Skin epidermis (tissue), 12 donors: ENCODE measurements around the gene PPP1R13L.
A peak's percentile ranks its signal among the peaks of the same experiment; 100 is the strongest.

Source experiments
- H3K27ac ChIP-seq, 21 experiments: fragments of 200-600 bp; sonication (generic) in 11 of 21; one replicate each; pipeline ENCODE4 v1.5.0; 2020; ENCODE audit warnings: mild to moderate bottlenecking in 3 of 21, inconsistent platforms in 2 of 21, moderate library complexity in 2 of 21
- H3K4me3 ChIP-seq, 7 experiments: fragments of 200-600 bp; sonication (generic) in 2 of 7; one replicate each; pipeline ENCODE4 v1.5.0; 2020; ENCODE audit warnings: inconsistent platforms in 2 of 7, mild to moderate bottlenecking in 2 of 7, moderate library complexity in 1 of 7

PPP1R13L gene

DNA sequence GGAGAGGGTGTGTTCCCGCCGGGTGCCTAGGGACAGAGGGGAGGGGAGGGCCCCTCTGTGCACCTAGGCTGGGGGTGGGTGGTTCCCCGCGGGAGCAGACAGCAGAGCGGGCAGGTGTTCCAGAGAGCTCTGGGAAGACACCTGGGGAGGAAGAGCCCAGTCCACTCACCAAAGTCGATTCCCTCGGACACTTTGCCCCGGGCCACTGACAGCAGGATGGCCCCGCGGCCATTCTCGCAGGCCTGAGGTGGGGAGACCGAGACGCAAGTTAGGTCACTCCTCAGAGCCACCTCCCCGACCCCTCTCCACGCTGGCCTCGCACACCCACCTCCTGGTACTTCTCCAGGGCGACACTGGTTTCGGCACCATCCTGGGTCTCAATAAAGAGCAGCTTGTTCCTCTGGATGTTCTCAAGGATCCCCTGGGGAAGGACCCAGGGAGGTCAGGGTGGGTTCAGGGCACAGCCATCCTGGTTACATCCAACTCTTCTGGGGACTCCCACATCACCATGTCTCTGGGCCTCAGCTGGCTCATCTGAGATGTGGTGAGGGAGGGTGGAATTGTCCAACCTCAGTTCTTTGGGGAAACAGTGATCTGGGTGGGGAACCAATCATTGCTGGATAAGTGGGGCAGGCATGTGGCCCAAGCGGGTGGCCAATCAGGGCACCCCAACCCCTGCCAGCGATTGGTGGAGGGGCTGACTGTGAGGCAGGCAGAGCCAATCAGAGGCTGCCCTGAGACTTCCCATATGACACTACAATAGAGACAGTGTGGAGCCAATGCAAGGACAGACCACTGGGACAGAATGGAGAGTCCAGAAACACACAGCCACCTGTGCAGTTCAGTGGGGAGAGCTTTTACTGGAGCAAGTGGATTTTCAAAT, 51.7 kb downstream of the PPP1R13L start:
- Histone ChIP-seq H3K4me3 (no peak overlapping the region), H3K27ac (no peak overlapping the region)

DNA sequence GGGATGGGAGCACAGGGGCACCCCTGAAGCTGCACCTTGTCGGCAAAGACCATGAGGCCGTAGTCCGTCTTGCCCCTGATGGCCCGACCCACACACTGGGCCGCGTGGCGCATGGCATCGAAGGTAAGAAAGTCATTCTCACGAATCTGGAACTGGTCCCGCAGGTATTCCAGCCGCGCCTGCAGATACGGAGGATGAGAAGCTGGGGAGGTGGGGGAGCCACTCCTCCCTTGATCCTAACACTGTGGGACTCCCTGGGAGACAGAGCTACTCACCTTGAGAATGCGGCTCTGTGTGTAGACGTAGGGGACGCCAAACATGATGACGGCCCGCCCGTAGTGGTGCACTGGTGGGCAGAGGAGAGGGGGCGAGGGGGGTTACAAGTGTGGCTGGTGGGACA, 52.4 kb downstream of the PPP1R13L start:
- H3K4me3 ChIP-seq, result no peak overlapping the region
- H3K27ac ChIP-seq, result no peak overlapping the region

DNA sequence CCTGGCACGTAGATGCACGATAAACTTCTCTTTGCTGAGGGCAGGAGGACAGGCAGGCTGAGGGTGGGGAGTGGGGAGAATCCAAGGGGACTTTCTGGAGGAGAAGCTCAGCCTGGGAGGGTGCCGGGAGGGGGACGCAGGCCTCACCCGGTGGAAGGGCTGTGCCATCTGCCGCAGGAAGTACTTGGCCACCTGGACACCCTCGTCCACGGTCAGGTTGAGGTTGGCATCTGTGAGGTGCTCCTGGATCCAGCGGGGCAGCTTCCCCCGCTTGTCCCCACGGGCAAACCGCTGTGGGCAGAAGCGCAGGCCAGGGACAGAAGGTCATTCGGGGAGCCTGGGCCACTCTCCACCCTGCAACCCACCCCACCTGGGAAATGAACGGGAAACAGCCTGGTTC, 52.8 kb downstream of the PPP1R13L start:
- H3K4me3 ChIP-seq, result no peak overlapping the region
- no peak overlapping the region for H3K27ac ChIP-seq

DNA sequence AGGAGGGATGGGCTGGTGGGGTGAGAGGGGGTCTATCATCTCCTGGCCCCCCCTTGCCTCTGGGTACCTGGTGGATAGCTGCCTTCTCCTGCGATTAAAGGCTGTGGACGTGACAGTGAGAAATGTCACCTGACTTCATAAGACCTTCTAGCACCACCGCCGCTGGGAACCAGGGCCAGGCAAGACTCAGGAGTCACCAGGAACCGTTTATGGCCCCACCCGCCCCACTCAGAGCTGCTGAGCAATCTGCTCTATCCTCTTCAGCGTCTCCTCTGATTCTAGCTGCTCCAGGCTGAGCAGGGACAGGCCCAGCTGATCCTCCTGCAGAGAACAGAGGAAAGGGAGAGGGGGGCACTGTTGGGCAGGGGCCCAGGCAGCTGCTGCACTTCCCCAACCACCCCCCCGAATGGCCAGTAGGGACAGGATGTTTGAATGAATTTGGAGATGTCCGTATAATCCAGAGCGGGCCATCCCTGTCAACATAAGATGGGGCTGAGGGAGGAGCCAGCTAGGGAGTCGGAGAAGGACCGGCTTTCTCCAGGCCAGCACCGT, 53.4 kb downstream of the PPP1R13L start:
- H3K4me3 ChIP-seq, result no peak overlapping the region

DNA sequence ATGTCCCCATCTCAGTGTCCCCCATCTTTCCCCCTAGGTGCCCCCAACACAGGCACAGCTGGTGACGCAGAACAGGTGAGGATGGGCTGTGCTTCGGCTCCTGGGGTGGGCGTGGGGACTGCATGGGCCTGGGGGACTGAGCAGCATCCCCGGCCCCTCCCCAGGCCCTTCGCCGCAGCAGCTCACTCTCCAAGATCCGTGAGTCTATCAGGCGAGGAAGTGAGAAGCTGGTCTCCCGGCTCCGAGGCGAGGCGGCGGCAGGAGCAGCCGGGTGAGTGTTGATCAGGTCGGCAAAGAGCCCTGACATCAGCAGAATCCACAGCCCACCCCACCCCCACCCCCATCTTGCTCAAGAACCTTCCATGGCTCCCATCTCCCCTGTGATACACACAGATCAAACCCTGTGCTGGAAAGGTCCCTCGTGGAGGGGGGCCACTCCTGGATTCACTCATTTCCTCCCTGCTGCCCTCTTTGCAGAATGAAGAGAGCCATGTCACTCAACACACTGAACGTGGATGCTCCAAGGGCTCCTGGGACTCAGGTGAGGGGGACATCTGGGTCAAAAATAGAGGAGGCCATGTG, 54.3 kb downstream of the PPP1R13L start:
- H3K4me3 ChIP-seq, result no peak overlapping the region
- H3K27ac ChIP-seq, result no peak overlapping the region

More for the DNA sequence above, 53.4 kb downstream of the PPP1R13L start:
- no peak overlapping the region for H3K27ac ChIP-seq

DNA sequence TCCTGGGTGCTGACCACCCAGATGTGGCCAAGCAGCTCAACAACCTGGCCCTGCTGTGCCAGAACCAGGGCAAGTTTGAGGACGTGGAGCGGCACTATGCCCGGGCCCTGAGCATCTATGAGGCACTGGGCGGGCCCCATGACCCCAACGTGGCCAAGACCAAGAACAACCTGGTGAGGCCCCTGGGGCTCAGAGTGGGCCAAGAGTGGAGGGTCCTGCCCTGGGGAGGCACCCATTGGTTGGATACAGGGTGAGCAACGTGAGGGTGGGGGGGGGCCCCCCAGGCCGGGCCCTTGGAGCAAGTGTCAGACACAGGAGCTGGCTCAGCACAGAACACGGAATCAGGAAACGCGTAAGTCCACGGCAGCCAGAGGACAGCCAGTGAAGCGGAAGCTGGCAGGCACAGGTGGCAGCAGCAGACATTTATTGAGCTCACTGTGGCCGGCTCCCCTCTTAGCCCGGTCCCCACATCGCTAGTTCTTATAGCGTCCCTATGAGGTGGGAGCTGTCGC, 55.4 kb downstream of the PPP1R13L start:
- Histone ChIP-seq H3K27ac (no peak overlapping the region), H3K4me3 (no peak overlapping the region)

DNA sequence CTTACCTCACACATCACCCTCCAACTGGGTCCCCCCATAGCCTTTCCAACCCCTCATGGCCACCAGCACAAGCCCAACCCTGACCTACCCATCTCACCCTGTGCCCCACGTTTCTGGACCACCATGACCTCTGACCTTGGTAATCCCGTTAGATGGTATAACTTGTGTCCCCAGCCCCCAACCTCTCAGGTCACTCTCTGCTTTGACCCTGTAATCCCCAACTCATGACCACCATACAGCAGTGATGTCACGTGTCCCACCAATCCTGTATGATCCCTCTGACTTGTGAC, 55.8 kb downstream of the PPP1R13L start:
- Histone ChIP-seq H3K27ac (no peak overlapping the region), H3K4me3 (no peak overlapping the region)

DNA sequence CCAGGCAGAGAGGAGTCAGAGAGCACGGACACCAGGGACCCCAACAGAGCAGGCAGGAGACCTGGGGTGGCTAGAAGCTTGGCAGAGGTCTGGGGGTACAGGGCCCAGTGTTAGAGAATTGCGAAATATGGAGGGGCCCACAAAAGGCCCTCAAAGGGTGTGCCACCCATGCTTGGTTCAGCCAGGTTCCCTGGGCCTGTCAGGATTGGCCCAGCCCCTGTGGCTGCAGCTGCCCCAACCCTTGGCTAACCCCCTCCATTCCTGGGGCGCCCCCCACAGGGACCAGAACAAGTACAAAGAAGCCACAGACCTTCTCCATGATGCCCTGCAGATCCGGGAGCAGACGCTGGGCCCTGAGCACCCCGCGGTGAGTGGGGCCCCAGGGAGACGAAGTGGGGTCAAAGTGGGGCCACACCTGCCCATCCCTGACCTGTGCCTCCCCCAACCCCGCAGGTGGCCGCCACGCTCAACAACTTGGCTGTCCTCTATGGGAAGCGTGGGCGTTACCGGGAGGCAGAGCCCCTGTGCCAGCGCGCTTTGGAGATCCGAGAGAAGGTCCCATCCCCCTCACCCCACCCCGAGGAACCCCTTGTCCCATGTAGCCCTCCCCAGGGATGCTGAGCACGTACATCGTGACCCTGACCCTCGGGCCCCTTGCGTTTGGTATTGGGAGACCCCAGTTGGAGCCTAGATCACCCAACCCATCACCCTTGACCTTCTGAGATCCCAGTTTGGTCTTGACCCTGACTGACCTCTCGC, 56.3 kb downstream of the PPP1R13L start:
- no peak overlapping the region for H3K27ac ChIP-seq
- H3K4me3 ChIP-seq, result no peak overlapping the region

DNA sequence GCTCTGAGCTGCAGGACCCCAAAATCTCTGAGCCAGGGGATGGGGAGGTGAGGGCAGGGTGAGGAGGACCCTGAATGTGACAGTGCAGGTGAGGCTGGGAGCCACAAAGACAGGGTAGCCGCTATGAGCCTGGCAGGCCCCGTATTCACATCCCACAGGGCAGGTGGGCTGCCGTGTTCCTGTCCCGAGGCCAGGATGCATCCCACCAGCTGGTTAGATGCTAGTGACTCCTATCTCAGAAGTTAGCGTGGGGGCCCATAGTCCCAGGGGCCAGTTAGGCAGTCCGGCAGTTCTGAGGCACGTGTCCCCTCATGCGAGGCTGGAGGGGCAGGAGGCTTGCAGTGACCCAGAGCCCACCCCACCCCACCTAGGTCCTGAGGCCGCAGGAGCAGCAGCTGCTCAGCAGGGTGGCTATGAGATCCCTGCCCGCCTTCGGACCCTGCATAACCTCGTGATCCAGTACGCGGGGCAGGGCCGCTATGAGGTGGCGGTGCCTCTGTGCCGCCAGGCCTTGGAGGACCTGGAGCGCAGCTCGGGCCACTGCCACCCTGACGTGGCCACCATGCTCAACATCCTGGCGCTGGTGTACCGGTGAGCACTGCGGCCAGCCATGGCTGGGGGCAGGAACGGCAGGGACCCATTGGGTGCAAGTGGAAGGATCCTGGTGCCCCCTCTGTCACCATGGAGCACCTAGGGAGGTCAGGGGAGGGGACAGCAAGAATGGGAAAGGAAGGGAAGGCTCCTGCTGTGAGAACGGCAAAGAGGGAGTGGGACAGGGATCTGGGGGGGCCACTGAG, 57.1 kb downstream of the PPP1R13L start:
- no peak overlapping the region for H3K27ac ChIP-seq
- no peak overlapping the region for H3K4me3 ChIP-seq

DNA sequence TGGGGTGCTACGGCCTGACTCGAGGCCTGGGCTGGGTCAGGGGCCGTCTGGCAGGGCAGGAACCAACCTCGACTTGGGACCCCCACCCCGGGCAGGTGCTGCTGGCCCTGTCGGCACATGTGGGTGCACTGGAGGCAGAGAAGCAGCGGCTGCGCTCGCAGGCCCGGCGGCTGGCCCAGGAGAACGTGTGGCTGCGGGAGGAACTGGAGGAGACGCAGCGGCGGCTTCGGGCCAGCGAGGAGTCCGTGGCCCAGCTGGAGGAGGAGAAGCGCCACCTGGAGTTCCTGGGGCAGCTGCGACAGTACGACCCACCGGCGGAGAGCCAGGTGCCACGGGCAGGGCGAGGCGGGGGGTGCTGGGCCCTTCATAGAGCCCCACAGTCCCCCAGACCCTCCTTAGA, 58.4 kb downstream of the PPP1R13L start:
- peak overlapping the region in 1 of 21 experiments; percentile 82 for H3K27ac ChIP-seq

DNA sequence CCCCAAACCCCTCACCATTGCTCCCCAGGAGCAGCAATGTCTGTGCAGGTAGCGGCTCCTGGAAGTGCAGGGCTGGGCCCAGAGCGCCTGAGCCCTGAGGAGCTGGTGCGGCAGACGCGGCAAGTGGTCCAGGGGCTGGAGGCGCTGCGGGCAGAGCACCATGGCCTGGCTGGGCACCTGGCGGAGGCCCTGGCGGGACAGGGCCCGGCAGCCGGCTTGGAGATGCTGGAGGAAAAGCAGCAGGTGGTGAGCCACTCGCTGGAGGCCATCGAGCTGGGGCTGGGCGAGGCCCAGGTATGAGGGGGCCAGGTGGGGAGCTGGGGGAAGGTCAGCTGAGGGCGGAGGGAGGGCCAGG, 59.4 kb downstream of the PPP1R13L start:
- Histone ChIP-seq H3K27ac (peak overlapping the region in 12 of 21 experiments; percentile 9 to 82 (median 64)), H3K4me3 (peak overlapping the region in 1 of 7 experiments; percentile 1)

More for the DNA sequence above, 58.4 kb downstream of the PPP1R13L start:
- no peak overlapping the region for H3K4me3 ChIP-seq

DNA sequence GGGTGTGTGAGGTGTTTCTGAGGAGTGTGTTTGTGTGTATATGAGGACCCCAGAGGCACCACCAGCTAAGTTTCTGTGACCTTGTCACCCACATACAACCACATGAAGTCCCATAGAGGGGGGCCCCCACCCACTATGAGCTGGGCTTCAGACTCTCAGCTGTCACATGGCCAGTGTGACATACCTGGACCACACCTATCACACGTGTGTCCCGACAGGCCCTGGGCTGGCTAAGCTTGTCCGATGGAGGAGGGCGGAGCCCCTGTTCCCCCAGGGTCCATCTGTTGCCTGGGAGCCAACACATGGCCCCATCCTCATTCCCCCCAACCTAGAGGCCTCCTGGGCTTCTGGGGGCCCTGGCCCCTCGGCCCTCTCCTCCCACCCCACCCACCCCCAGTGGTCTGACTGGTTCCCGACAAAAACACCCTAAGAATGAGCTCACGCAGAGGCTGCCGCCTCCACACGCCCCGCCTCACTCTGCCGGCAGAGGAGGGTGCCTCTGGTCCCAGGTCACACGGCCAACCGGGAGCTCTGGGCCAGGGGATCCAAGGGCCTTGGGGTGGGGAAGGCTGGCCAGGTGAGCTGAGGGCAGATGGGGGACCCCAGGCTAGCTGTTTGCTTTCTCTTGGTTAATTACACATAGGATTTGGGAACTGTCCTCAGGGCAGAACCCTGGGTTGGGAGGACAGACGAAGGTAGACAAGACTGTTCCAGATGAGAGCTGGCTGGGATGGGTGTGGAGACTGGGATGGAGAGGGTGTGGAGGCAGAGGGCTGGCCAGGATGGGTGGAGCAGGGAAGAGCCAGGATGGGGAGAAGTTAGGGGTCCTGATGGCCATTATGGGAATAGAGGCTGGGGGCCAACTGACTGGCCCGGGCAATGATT, 60.0 kb downstream of the PPP1R13L start:
- peak overlapping the region in 18 of 21 experiments; percentile 8 to 82 (median 58) for H3K27ac ChIP-seq
- H3K4me3 ChIP-seq, result peak overlapping the region in 1 of 7 experiments; percentile 1

DNA sequence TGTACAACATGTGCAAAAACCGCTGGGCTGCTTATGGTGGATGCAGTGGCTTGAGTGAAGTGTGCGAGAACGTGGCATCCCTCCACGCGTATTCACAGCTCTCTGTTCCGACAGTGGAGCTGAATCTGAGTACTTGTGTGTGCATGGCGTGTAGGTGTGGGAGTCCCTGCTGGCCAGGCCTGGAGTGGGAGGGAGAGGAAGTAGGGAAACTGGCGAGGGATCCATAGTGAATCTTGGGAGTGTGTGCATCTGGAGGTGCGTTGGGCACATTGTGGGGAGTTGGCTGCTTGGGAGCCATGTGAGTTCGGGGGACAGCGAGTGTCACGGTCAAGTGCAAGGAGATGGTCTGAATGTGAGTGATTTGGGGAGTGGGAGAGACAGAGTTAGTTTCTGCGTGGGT, 62.0 kb downstream of the PPP1R13L start:
- Histone ChIP-seq H3K27ac (no peak overlapping the region), H3K4me3 (no peak overlapping the region)

DNA sequence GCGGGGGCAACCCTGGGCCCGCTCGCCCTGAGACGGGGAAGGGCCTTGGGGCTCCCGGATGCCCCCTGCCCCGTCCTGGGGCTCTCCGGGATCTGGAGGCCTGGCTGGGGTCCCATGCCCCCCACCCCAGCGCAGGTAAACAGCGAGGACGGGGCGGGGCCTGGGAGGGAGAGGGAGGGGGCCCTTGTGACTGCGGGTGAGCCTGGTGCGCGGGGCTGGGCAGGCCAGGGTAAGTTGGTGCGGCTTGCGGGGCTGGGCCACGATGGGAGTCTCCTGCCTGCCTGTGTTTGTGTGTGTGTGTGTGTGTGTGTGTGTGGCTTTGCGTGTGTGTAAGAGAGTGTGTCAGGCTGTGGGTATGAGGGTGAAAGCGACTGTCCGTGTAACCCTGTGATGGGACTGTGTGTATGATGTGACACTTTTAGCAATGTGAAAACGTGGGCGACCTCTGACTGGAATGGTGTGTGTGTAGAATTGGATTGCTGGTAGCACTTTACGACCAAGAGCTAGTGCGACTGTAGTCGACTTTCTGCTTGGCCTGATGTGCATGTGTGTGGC, 63.9 kb downstream of the PPP1R13L start:
- Histone ChIP-seq H3K4me3 (peak overlapping the region; percentile 34 to 67 (median 49)), H3K27ac (peak overlapping the region in 20 of 21 experiments; percentile 10 to 85 (median 68))

DNA sequence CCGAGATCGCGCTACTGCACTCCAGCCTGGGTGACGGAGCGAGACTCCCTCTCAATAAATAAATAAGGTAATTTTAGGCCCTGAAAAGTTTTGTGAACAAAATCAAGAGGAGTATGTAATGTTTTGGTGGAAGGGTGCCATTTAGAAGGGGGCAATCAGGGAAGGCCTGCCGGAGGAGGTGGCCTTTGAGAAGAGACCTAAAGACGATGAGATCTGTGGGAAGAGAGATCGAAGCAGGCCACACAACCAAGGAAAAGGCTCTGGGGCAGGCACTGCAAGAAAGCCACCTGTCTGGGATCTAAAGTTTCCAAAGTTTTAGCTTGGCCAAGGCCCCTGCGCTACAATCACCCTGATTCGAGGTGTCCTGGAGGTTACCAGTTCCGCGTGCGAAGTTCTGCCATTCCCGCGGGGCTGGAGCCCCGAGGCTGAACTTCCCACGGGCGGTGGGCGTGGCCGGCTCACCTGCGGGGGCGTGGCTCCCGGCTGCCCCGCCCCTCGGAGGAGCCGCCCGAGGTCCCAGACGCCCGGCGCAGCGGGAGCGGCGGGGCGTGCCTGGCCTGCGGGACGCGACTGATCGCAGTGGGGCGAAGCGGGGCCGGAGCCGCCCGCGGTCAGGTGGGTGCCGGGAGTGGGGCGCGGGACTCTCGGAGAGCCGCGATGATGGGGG, 64.5 kb downstream of the PPP1R13L start, which contains the start of gene KLC3:
Gene KLC3 (plus strand): TSS at position 519 of the 667 bp plus-strand sequence. CDS start 4,792 bp downstream, outside the sequence.
- peak within 1 kb of the TSS; percentile 34 to 67 (median 49) for H3K4me3 ChIP-seq

DNA sequence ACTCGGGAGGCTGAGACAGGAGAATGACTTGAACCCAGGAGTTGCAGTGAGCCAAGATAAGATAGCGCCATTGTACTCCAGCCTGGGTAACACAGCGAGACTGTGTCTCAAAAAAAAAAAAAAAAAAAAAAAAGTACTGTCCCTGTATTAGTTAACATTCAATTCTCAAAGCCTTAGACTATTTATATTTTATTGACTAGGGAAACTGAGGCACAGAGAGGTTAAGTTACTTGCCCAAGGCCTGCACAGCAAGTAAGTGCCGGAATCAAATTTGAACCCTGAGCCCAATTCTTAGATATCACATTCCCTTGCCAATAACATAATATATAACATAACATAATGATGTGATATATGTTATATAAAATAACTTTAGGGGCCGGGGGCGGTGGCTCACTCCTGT, 65.2 kb downstream of the PPP1R13L start:
- Histone ChIP-seq H3K4me3 (no peak overlapping the region), H3K27ac (no peak overlapping the region)

More for the DNA sequence above, 64.5 kb downstream of the PPP1R13L start, which contains the start of gene KLC3:
- H3K27ac ChIP-seq, result peak within 1 kb of the TSS in 20 of 21 experiments; percentile 10 to 85 (median 68)

DNA sequence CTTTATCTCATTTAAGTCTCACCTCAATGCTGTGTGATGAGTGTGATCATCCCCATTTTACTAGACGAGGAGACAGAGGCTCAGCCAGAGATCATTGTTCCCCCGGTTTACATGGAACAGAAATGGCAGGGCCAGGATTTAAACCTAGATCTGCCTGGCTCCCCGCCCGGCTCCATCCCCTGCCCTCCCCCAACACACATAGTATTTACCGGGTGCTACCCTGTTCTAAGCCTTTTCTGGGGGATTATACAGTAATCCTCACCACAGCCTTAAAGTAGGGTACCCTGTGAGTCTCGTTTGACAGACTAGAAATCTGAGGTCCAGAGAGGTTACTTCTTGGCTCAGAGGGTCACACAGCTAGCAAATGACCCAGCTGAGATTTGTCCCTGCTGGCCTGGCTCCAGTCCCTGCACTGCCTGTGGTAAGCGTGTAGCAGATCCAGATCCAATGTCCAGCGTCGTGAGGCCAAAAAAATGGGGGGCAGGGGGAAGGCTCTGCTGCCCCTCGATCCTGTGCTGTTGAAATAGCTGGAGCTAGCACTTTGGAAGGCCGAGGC, 68.1 kb downstream of the PPP1R13L start:
- Histone ChIP-seq H3K4me3 (no peak overlapping the region), H3K27ac (no peak overlapping the region)
